DMS153 (cell line): ENCODE results near the gene FBLIM1.
"Not testable (repeated sequence)": the region's sequence is repeated elsewhere in the genome, so short reads cannot be mapped to it uniquely, and the experiment has no call there.

ENCODE experiments used
- DNase-seq: peaks from one replicate; lab custom pipeline; 2025; lab: John Stamatoyannopoulos, UW

Gene FBLIM1

GRCh38 chr1:15768388-15768787, 9.8 kb downstream of the FBLIM1 start:
- DNase-seq = no peak

GRCh38 chr1:15770313-15770962, 11.8 kb downstream of the FBLIM1 start:
- DNase-seq = no peak

- no peak for DNase-seq
Measured at GRCh38 chr1:15771836-15772515, 13.4 kb downstream of the FBLIM1 start.

GRCh38 chr1:15775706-15776105, 17.1 kb downstream of the FBLIM1 start:
- DNase-seq = no peak

GRCh38 chr1:15777909-15778707, 19.5 kb downstream of the FBLIM1 start:
- DNase-seq = no peak

- DNase-seq = no peak
Measured at GRCh38 chr1:15785683-15786082, 27.1 kb downstream of the FBLIM1 start.

GRCh38 chr1:15786581-15786980, 28.0 kb downstream of the FBLIM1 start:
- no peak for DNase-seq

- DNase-seq = no peak
Measured at GRCh38 chr1:15788624-15789301, 30.2 kb downstream of the FBLIM1 start.

GRCh38 chr1:15796086-15796462, 37.5 kb downstream of the FBLIM1 start:
- no peak for DNase-seq

- DNase-seq = no peak
Measured at GRCh38 chr1:15797614-15798390, 39.2 kb downstream of the FBLIM1 start.

- DNase-seq = no peak
Measured at GRCh38 chr1:15799004-15799867, 40.6 kb downstream of the FBLIM1 start.

GRCh38 chr1:15799928-15800835, 41.6 kb downstream of the FBLIM1 start:
- DNase-seq = no peak

- DNase-seq = no peak
Measured at GRCh38 chr1:15802234-15802965, 43.8 kb downstream of the FBLIM1 start.

- peak; percentile 25 for DNase-seq
Measured at GRCh38 chr1:15803380-15803779, 44.8 kb downstream of the FBLIM1 start.

- no peak for DNase-seq
Measured at GRCh38 chr1:15804060-15804459, 45.5 kb downstream of the FBLIM1 start.

GRCh38 chr1:15807121-15807520, 48.5 kb downstream of the FBLIM1 start:
- no peak for DNase-seq

GRCh38 chr1:15807549-15807948, 49.0 kb downstream of the FBLIM1 start, which contains the start of gene UQCRHL:
Gene UQCRHL, minus strand, starts transcription at chr1:15807649. Its CDS starts 0 bp downstream, at chr1:15807649.
- DNase-seq = not testable (repeated sequence)

GRCh38 chr1:15808955-15809354, 50.4 kb downstream of the FBLIM1 start:
- no peak for DNase-seq

GRCh38 chr1:15810073-15810472, 51.5 kb downstream of the FBLIM1 start:
- no peak for DNase-seq
